Ascending aorta (tissue), 2 donors: Measurements from ENCODE around the gene STK39. TPM values are rescaled to one million over a fixed set of nuclear protein-coding genes. Genes with fewer than 3 reads are reported as not detected.

Experiments
- DNase-seq, 2 donors: peaks; one replicate each; pipeline ENCODE4 v3.0.0-alpha.2; 2019; ENCODE audit warnings: low spot score in 2 of 2
- H3K27ac ChIP-seq, 2 donors: fragments of 200-600 bp; sonication (generic); one replicate each; pipeline ENCODE4 v1.5.1; 2016 to 2017; ENCODE audit warnings: mild to moderate bottlenecking in 1 of 2
- H3K27me3 ChIP-seq: fragments of 200-600 bp; sonication (generic); one replicate; pipeline ENCODE4 v1.5.1; 2017
- H3K36me3 ChIP-seq, 2 donors: fragments of 200-600 bp; sonication (generic); one replicate each; pipeline ENCODE4 v1.5.1; 2016
- H3K4me1 ChIP-seq, 2 donors: fragments of 200-600 bp; sonication (generic); one replicate each; pipeline ENCODE4 v1.5.1; 2016 to 2017; ENCODE audit warnings: mild to moderate bottlenecking in 1 of 2
- H3K4me3 ChIP-seq, 2 donors: fragments of 200-600 bp; sonication (generic); one replicate each; pipeline ENCODE4 v1.5.1; 2016 to 2017; ENCODE audit warnings: mild to moderate bottlenecking in 1 of 2
- H3K9me3 ChIP-seq, 2 donors: fragments of 200-600 bp; sonication (generic); one replicate each; pipeline ENCODE4 v1.5.1; 2016
- intact Hi-C: fragments of 100-400 bp; cut with DNase I; formaldehyde crosslinking; loops from one replicate; pipeline ENCODE4 v1.15.1; 2023
- total RNA-seq: library from RNA; depleted of rRNA; stranded (reverse); fragments of >200 nt; gene quantifications from one replicate; pipeline ENCODE4 v1.1.0, GENCODE V29; 2016
- TF ChIP-seq, protein P1 (sequence below), 3 experiments: fragments of 200-600 bp in 2 of 3; fragments of 450-650 bp in 1 of 3; sonication (generic) in 2 of 3; IDR thresholded peaks; one replicate each; pipeline ENCODE4 v1.5.1; 2016 to 2019; ENCODE audit warnings: antibody characterized with exemption in 3 of 3, mild to moderate bottlenecking in 1 of 3, moderate library complexity in 1 of 3

Gene STK39
- total RNA-seq, 1 donor from 2014 or later = 7.5 TPM

DNA sequence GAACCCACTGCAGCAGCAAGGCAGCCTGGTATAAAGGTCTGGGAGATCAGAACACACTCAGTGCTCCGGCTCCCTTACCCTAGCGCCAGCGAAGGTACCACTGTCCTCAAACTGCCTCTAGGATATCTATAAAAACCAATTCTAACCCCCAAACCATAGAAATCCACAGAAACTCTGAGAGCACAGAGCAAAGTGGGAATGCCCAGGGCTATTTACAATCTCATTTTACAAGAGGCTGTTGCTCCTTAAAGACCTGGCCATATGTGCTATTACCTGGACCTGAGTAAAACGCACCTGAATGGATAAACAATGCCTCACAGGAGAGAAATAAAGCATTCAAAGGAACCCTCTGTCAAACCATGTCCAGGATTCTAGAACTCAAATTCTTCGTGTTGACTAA, 4.3 kb downstream of the STK39 start:
- intact Hi-C loops = loop anchor here (10.0 kb wide), 2 partner anchors 78 to 212 kb away; partner anchors contain the start of gene CERS6
- H3K4me1 ChIP-seq = peaks cover 0 to 10% of the 10 kb centered on the region in 2 donors
- no peak overlapping the region for H3K4me3 ChIP-seq
- TF ChIP-seq, protein P1, sequence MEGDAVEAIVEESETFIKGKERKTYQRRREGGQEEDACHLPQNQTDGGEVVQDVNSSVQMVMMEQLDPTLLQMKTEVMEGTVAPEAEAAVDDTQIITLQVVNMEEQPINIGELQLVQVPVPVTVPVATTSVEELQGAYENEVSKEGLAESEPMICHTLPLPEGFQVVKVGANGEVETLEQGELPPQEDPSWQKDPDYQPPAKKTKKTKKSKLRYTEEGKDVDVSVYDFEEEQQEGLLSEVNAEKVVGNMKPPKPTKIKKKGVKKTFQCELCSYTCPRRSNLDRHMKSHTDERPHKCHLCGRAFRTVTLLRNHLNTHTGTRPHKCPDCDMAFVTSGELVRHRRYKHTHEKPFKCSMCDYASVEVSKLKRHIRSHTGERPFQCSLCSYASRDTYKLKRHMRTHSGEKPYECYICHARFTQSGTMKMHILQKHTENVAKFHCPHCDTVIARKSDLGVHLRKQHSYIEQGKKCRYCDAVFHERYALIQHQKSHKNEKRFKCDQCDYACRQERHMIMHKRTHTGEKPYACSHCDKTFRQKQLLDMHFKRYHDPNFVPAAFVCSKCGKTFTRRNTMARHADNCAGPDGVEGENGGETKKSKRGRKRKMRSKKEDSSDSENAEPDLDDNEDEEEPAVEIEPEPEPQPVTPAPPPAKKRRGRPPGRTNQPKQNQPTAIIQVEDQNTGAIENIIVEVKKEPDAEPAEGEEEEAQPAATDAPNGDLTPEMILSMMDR (IDR thresholded peaks at IDR 0.05) = no peak
- no peaks in the 10 kb centered on the region for H3K27me3 ChIP-seq
- H3K9me3 ChIP-seq = no peaks in the 10 kb centered on the region
- DNase-seq = no peak
- no peak overlapping the region for H3K27ac ChIP-seq
- H3K36me3 ChIP-seq = no peaks in the 10 kb centered on the region

DNA sequence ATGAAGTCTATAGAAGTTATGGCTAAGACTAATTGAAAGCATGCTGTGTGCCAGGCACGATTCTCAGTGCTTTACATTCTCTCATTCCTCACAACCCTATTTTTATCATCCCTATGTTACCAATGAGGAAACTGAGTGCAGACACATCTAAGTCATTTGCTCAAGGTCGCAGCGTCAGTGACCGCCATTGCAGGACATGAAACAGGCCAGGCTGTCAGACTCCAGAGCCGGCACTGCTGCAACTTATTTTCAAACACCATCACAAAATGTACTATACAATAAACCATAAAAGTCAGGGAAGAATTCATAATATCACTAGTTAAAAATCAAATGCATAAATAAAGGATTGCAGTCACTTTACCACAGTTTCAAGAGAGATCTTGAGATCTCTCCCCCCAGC, 5.6 kb downstream of the STK39 start:
- Histone ChIP-seq H3K27ac (no peak overlapping the region), H3K27me3 (no peaks in the 10 kb centered on the region), H3K9me3 (no peaks in the 10 kb centered on the region), H3K4me1 (peaks cover 0 to 10% of the 10 kb centered on the region in 2 donors), H3K4me3 (no peak overlapping the region), H3K36me3 (no peaks in the 10 kb centered on the region)
- intact Hi-C loops = loop anchor here (10.0 kb wide), 2 partner anchors 77 to 213 kb away; partner anchors contain the start of gene CERS6
- TF ChIP-seq, protein P1 (IDR thresholded peaks at IDR 0.05) = no peak
- no peak for DNase-seq

DNA sequence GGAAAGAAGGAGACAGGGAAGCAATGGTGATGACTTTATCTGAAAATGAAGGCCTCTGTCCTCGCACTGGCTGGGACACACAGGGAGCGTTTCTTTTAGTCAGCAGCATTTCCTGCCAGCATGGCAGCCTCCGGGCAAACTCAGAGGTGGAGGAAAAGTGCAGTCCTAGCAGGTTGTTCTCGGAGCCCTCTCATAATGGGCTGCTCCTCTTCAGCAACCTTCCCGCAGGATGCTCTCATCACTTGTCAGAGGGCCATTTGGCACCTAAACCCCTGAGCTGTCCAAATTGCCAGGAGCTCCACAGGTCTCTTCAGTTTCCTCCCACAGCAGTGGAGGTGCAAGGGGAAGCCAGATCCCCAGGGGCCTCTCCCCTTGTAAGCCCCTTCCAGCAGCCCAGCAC, 6.2 kb downstream of the STK39 start:
- Histone ChIP-seq H3K27me3 (no peaks in the 10 kb centered on the region), H3K4me3 (no peak overlapping the region), H3K9me3 (no peaks in the 10 kb centered on the region), H3K36me3 (no peaks in the 10 kb centered on the region), H3K27ac (no peak overlapping the region), H3K4me1 (peaks cover 0 to 10% of the 10 kb centered on the region in 2 donors)
- intact Hi-C loops = loop anchor here (10.0 kb wide), 2 partner anchors 76 to 214 kb away; partner anchors contain the start of gene CERS6
- TF ChIP-seq, protein P1 (IDR thresholded peaks at IDR 0.05) = no peak
- DNase-seq = no peak

DNA sequence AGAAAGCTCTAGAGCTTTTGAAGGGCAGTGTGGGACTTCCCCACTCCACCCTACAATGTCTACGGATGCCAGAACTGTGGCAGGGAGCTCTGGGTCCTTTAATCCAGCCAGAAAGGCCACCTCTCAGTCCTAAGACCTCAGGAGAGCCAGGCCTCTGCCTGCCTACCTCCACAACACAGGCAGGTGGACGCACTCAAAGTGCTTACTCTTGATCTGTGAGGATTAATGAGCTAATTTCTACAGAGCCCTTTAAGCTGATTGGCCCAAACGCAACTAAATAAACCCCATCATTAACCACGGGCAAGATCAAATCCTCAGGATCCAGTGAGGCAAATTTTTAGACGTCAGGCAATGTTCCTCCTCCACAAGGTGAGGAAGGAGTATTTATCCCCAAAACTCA, 8.1 kb downstream of the STK39 start:
- Histone ChIP-seq H3K4me1 (no peaks in the 10 kb centered on the region), H3K9me3 (no peaks in the 10 kb centered on the region), H3K27ac (no peak overlapping the region), H3K4me3 (no peak overlapping the region), H3K27me3 (no peaks in the 10 kb centered on the region), H3K36me3 (no peaks in the 10 kb centered on the region)
- no peak for DNase-seq
- TF ChIP-seq, protein P1 (IDR thresholded peaks at IDR 0.05) = no peak
- intact Hi-C loops = no loop called here

DNA sequence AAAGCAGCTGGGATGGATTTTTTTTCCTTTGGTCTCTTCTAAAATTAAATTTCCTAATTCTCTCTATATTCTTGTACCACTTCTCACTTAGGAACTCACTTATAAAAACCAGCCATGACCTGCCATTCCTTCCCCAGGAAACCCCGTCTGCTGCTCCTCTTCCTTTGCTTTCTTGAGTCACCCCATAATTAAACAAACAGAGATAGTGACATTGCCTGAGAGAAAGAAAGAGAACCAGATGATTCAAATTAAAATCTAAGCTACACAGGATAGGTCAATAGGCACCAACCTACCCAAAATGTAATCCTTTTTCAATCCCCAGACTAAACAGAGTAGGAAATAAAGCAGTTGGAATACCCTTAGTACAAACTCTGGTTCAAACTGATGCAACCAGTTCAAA, 9.7 kb downstream of the STK39 start:
- Histone ChIP-seq H3K27me3 (no peaks in the 10 kb centered on the region), H3K9me3 (no peaks in the 10 kb centered on the region), H3K4me1 (no peaks in the 10 kb centered on the region), H3K27ac (no peak overlapping the region), H3K36me3 (no peaks in the 10 kb centered on the region), H3K4me3 (no peak overlapping the region)
- DNase-seq = no peak
- TF ChIP-seq, protein P1 (IDR thresholded peaks at IDR 0.05) = no peak
- intact Hi-C loops = no loop called here
